Activated CD4-positive, alpha-beta T cell treated with anti-CD3 and anti-CD28 coated beads, Interleukin-2, Interleukin-6, amounts not matched to agents 100 ng/mL and 50 ng/mL, durations not matched to agents 16 hours and 8 hours (primary cell): ENCODE measurements around the gene UBE2A.
A peak's percentile ranks its signal among the peaks of the same experiment; 100 is the strongest.

ENCODE experiments used
- DNase-seq: peaks from one replicate; pipeline ENCODE4 v3.0.0-alpha.2; 2020

UBE2A gene

DNA sequence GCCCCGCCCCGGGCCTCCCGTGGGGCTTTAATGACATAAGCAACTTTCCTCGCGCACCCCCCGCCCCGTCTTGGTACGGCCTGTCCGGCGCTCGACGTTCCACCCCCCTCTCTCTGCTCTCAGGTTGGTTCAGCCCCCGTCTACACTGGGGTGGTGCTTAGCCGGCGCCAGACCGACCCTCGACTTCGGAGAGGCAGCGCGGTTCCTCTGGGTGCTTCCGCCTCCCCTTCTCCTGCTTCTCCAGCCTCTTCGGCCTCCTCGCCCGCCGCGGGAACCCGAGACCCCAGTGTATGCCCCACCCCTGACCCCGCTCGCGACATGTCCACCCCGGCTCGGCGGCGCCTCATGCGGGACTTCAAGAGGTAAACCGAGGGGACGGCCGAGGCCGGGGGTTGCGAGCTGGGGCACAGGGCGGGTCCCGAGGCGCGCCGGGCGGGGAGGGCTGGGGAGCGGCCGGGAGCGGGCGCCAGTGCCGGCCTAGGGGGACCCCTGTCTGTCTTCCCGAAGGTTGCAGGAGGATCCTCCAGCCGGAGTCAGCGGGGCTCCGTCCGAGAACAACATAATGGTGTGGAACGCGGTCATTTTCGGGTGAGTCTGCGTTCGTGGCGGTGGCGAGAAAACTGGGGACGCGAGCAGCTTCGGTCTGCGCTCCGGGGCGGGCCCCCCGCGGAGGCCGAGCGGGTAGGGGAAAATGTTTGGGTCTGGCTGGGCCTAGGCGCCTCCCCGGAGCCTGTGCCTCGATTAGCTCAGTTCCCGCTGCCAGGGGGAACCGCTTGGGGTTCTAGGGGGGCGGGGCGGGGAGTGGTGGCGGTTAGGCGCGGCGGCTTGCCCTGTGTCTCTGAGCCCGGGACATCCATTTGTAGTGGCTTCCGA, at the start of gene UBE2A:
UBE2A (plus strand) TSS at position 170 of the 873 bp plus-strand sequence; CDS start at position 319, 149 bp downstream.
- peak; percentile 90 for DNase-seq

DNA sequence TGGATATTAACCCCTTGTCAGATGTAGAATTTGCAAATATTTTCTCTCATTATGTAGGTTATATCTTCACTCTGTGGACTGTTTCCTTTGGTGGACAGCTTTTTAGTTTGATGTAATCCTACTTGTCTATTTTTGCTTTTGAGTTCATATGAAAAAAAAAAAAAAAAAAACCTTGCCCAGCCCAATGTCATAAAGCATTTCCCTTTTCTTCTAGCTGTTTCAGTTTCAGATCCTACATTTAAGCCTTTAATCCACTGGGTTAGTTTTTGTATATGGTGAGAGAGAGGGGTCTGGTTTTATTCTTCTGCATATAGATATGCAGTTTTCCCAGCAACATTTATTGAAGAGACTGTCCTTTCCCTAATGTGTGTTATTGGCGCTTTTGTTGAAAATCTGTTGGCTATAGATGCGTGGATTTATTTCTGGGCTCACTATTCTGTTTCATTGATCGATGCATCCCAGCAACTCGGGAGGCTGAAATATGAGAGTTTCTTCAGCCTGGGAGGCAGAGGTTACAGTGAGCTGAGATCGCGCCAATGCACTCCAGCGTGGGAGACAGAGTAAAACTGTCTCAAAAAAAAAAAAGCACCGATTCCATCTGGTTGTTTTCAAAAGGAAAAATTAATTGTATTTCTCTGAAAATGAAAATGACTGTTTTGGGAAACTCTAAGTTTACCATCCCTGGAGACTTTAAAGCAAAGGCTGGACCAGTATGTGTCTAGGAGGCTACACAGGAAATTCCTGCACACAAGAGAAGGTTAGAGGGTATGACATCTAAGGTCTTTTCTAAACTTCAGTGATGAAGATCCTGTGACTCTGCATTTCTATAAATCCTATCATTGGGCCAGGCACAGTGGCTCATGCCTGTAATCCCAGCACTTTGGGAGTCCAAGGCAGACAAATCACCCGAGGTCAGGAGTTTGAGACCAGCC, 44.8 kb upstream of the UBE2A start:
- no peak for DNase-seq

DNA sequence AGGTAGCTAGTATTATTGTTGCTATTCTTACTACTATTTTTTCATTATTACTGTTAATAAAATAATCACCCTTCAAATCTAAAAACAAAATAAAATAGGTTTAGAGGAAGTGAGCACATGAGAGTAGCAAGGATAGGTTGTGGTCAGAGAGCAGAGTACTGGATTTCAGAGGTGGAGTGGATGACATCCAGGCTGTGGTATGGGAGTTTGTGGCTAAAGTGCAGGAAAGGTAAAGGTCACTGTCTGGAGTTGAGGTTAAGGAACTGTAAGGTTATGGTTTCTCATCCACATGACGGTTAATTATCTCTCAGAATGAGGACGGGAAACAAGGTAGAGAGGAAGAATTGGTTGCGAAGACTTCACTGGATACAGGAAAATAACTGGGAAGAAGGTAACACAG, 36.9 kb upstream of the UBE2A start:
- DNase-seq: no peak

DNA sequence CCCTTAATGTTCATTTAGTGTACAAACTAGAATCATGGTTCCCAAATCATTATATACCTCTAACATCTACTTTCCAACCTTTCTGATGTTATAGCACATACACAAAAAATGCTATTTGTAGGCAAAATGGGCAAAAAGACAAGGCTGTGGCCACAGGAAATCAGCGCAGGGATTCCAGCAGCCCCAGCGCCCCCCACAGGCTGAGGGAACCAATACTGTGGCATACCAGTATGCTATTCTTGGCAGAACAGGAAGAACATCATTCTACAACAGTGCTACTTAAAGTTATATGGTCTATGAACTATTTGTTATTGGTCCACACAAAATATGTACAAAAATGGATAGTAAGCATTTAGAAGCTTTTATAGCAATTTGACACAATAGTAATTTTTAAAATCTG, 34.5 kb upstream of the UBE2A start:
- peak; percentile 8 for DNase-seq

DNA sequence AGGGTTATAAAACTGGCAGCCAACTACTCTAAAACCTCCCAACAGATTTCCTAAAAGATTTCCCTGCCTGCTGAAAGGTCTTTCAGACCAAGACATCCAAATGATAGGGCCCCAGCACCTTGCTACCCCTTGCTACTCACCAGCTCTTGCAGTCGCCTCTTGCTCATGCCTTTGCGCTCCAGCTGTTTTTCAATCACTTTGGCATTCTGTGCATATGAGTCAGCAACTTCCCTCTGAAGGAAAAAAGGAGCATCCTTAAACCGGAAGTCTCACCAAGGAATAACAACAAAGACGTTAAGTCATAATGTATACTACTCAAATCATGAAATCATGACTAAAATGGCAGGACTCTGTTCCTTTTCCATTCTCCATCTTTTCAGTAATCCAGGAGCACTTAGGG, 33.2 kb upstream of the UBE2A start:
- DNase-seq: no peak

DNA sequence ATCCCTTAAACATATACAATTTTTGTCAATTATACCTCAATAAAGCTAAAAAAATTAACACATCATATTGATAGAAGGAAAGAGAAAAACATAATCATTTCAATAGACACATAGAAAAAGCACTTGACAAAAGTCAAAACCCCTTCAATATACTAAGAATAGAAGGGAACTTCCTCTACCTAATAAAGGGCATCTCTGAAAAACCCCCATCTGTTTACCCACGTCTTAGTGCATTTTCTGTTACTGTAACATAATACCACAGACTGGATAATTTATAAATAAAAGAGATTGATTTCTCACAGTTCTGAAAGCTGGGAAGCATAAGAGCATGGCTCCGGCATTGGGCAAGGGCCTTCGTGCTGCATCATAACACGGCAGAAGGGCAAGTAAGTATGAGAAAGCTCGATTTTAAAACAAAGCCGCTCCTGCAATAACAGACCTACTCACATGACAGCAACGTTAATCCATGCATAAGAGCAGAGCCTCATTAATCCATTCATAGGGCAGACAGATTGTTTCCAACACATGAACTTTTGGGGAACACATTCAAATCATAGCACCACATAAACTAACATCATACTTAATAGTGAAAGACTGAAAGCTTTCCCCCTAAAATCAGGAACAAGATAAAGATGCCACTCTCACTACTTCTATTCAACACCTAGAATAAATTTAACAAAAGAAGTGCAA, 24.9 kb upstream of the UBE2A start:
- no peak for DNase-seq

DNA sequence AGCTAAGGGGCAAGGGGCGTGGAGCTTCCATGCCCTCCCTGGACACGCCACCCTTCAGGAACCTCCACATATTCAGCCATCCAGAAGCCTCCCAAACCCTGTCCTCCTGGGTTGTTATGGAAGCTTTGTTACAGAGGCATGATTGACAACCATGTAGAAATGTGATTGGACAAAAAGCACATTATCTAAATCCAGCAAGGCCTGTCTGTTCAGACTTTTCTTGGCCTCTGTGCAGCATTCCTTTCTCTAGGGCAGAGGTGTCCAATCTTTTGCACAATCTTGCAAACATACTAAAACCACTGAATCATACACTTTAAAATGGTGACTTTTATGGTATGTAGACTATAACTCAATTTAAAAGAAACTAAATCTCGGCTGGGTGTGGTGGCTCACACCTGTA, 21.9 kb upstream of the UBE2A start:
- DNase-seq: no peak

DNA sequence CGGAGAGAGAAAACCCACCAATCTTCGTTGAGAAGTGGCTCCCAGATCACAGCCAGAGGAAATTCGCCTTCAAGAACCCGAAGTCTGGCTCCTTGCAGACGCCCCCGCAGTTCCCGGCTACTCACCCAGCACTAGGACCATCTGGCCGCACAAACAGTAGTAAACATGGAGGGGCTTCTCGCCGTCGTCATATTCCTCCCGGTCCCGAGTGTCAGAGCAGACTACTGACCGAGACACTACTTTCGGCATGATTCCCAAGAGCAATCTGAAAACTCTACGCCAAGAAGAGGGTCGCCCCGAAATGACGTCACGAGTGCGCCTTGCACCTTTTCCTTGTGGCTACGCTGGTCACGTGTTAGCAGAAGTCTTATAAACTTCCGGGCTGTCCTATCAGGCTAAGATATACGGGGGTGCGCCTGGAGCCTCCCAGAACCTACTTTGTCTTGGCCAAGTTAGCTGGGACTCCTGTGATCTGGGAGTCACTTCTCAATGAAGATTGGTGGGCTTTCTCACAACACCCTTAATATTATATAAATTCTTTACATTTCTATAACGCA, 9.2 kb upstream of the UBE2A start, which contains the start of gene STEEP1:
STEEP1 (minus strand) TSS at position 303 of the 557 bp plus-strand sequence; CDS start at position 249, 54 bp downstream.
- DNase-seq: peak; percentile 89

DNA sequence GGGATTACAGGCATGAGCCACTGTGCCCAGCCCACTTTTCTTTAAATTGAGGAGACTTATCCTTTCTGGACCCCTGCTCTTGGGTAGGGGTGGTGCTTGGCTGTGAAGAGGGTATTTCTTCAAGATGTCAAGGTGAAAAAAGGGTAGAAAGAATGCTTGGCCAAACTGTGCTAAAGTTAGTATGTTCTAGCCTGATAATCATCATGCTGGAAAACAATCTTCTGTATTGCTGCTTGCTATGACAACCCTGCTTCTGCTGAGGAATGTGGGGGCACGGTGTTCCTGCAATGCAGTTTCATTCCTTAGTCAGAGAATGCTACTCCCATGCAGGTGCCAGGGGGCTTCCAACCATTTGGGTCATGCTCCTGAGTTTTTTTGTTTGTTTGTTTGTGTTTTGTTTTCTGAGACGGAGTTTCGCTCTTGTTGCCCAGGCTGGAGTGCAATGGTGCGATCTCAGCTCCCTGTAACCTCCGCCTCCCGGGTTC, 4.0 kb upstream of the UBE2A start:
- DNase-seq: no peak

DNA sequence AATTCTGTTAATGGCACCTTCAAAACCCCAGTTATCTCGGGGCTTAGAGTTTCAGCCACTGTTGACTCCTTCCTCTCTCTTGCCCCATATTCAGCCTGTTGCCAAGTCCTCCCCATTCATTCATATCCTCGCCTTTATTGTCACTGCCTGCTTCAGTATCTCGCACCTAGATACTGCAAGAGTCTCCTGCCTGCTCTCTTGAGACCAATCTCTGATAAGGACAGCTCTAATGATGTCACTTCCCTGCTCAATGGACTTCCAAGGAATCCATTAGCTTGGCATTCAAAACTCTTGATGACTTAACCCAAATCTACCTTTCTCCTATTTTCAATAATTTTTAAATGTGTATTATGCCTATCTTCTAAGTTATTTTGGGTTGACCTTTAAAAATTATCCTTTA, 1.1 kb upstream of the UBE2A start:
- no peak for DNase-seq

DNA sequence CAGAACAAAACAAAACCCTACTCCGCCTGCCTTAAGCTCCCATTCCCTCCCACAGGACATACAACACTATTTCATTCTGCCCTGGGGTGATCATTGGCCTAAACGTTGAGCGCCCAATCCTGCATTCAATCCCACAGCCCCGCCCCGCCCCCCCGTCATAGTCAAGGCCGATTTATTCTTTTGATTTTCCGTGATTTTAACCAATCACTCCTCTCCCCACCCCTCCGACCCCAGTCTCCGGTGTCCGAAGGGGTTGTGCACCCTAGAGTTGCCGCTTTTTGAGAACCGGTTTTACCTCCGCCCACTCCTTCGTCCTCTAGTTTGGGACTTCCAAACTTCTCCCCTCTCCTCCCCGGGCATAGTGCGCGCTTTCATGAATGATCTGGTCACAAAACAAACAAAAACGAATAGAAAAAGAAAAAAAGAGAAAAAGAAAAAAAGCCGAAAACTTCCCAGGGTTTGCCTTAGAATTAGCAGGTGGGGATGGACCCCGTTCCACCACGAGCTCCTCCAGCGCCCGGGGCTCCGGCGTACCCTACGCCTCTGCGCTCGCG, 446 bp upstream of the UBE2A start:
- peak; percentile 20 for DNase-seq

DNA sequence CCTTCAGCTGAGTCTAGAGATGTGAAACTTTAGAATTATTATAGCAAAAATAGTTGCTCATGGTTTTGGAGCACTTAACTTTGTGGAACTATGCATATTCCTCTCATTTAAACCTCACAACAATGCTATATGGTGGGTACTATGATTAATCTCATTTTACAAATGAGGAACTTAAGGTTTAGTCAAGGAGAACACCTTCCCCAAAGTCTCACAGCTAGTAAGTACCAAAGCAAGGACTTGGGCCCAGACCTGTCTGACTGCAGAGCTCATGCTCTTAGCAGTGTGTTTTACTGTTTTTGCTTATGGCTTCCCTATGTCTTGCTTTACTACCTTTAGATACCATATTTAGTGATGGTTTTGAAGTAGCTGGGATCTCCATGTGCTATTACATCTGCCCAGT, 5.1 kb downstream of the UBE2A start:
- no peak for DNase-seq

DNA sequence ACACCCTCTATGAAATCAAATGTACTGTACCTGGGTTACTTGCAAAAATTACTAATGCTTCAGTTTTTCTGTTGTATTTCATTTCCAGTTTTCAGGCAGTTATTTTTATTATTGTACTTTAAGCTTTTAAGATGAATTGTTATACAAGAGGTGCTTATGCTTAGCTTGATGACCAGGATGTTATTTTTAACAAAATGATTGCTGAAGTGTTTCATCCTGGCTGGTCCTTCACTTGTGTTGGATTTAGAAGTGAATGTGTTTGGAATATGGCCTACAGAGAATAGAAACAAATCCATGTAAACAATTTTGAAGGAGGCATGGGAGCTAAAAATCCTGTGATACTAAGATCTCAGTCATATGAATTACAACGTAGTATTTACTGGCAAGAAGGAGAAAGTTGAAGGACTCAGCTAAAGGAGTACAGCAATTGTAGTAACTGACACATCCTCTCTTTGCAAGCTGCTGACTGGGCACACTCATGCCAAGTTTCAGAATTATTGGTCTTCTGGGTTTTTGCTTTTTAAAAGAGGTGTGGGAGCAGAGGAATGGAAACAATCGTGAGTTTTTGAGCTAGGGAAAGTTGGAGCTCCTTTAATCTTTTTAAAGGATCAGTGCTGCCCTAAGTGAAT, 9.2 kb downstream of the UBE2A start:
- peak; percentile 46 for DNase-seq

DNA sequence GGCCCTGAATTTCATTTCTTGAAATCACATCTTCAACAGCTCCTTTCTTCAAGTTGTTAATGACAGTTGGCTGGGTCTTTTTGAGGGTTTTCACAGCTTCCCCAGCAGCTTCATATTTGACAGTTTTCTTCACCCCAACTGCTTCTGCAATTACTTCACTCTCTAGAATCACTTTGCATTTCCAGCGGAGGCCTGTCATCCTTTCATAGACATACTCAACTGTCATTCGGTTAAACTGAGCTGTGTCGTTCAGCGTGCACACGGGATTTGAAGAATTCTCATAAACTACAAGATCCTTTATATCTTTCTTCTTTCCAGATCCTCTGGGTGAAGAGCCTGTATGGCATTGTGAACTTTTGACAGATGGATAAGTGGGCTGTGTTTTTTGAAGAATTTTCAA, 15.4 kb downstream of the UBE2A start:
- DNase-seq: no peak

DNA sequence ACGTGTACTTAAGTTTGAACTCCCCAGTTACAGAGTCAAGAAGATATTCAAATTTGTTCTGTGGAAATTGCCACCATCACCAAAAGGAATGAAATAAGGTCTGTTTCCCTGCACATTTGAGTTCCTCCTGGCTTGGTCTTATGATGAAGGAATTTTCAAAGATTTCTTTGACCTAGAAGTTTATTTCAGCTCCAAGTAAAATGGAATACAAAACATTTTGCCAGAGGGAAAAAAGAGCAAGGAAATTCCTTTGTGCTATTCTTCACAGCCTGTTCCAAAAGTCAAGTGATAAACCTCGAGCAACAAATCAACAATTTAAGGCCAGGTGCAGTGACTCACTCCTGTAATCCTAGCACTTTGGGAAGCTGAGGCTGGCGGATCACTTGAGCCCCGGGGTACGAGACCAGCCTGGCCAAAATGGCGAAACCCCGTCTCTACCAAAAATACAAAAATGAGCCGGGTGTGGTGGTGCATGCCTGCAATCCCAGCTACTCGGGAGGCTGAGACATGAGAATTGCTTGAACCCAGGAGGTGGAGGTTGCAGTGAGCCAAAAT, 28.4 kb downstream of the UBE2A start:
- no peak for DNase-seq

DNA sequence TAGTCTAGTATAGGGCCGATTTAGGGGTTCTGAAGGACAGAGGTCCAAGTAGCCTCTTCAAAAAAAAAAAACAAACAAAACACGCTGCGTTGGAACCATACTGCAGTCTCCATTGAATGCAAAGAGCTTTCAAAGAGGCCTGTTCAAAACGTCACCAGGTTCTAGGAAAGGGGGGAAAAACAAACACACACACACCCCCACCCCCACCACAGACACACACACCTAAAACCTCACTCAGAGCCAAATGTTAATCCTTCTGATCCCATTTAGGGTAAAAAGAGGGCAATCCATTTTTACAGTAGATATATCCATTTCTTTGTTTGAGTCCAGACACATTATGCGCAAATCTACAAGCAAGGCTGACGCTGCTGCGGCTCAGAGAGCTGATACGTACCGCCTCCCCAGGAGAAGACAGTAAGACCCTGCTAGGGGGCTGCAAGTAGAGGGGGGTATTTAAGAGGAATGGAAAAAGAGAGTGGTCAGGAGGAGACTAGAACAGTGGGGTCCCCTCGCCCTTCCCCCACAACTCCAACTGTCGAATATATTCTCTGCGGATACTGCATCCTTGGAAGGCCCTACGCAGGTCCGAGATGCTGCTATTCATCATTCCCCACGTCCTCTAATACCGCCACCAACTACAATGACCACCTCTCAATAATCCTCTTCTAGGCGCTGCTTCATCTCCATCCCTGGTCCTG, 30.6 kb downstream of the UBE2A start:
- DNase-seq: no peak

DNA sequence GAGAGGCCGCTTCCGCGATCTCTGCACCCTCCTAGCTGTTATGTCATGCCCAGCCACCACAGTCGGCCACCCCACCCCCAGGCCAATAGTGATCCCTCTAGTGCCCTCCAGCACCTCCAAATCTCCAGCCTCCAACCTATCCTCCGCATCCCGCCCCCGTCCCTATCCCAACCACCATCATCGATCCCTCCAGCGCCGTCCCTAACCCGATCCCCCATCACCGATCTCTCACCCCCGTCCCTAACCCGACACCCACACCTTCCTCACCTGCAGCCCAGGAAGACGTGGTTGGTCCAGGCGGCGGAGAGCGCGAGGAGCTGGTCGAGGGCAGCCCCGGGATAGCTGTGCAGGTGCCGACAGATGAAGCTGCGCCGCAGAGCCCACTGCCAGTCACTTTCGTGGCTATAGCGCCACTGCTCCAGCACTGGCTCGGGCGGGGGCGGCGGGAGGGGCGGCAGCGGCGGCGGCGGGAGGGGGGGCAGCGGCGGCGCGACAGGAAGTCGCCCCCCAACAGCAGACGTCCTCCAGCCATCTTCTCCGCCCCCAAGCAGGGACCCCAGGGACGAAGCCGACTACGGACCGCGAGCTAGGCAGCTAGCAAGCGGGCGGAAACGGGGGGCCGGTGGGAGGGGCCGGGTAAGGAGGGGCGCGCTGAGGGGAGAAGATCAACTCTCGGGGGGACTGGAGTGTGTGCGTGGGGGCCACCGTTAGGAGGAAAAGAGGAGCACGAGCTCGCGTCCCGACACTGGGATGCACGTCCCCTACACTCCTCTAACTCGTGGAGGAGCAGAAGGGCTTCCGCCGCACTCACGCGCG, 31.3 kb downstream of the UBE2A start:
- peak; percentile 39 for DNase-seq

DNA sequence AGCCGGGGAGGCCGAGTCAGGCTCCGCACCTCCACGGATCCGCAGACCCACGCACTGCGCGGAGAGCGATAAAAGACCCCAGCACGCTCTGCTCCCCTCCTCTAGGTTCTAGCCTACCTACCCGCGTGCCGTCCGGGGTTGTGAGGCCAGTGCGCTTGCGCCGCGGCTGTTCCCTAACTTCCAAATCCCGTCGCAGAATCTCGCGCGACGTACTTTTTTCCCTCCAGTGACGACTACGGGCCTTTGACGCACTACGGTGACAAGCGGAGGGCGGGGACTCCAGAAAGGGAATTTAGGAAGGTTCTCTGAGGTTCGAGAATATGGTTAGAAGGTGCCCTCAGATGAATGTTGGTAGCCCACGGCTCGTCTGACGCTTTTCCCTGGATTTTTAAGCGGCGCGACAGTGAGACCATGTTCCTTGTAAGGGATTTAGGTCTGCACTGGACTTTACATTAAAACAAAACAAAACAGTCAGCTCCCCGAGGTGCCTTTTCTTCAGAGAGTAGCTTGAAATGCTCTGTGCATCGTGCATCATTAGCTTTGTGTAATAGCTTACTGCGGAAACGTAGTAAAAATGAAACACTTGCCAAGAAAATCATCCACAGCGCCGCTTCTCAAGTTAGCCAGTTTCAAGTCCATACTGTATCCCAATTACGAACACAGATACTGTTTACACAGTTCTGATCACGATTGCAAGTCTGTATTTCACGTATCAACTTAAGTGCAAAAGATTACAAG, 32.1 kb downstream of the UBE2A start, which contains the start of gene NKRF:
NKRF (minus strand) TSS at position 145 of the 738 bp plus-strand sequence.
- peak; percentile 91 for DNase-seq

DNA sequence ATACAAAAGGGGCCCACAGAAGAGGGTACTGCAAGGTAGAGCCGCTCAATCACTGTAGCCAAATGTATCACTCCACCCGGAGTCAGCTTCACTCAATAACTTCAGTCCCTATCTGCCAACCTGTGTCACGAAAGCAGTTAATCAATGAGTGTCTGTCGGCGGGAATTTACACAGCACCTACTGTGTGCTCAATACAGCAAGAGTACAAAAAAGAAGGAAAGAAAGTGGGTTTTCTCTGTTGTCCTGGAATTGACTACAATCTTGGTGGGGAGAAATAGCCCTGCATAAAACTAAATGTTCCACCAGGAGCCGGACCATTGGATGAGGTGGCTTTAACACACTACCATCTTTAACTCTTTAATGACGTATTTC, 32.6 kb downstream of the UBE2A start:
- DNase-seq: no peak
